SK-N-SH treated with all-trans-retinoic acid at 6 μM for 48 hours (cell line): ENCODE measurements around the gene ZBTB48.

Experiments used
- ARNTL ChIP-seq: fragments of 450-650 bp; formaldehyde crosslinking; IDR thresholded peaks from 2 replicates; pipeline ENCODE4 v1.5.0; 2020; ENCODE audit warnings: low read depth, mild to moderate bottlenecking, moderate library complexity, borderline replicate concordance
- BACH2 ChIP-seq: fragments of 250-450 bp; sonication (Bioruptor Pico); IDR thresholded peaks from 2 replicates; pipeline ENCODE4 v1.9.0; 2021; ENCODE audit warnings: mild to moderate bottlenecking, borderline replicate concordance
- CSDC2 ChIP-seq: fragments of 250-450 bp; sonication (Bioruptor Pico); IDR thresholded peaks from 2 replicates; pipeline ENCODE4 v1.5.0; 2020; ENCODE audit warnings: mild to moderate bottlenecking, moderate library complexity
- GLIS3 ChIP-seq: fragments of 250-450 bp; sonication (Bioruptor Pico); IDR thresholded peaks from 2 replicates; pipeline ENCODE4 v1.5.0; 2020; ENCODE audit warnings: mild to moderate bottlenecking, moderate library complexity
- OSR1 ChIP-seq: fragments of 250-450 bp; sonication (Bioruptor Pico); IDR thresholded peaks from 2 replicates; pipeline ENCODE4 v1.8.0; 2022; ENCODE audit warnings: moderate library complexity, mild to moderate bottlenecking, inconsistent platforms
- POU6F1 ChIP-seq: fragments of 250-450 bp; sonication (Bioruptor Pico); IDR thresholded peaks from 2 replicates; pipeline ENCODE4 v1.8.0; 2021; ENCODE audit warnings: low read depth, mild to moderate bottlenecking, moderate library complexity, borderline replicate concordance
- SNAI2 ChIP-seq: fragments of 250-450 bp; sonication (Bioruptor Pico); IDR thresholded peaks from 2 replicates; pipeline ENCODE4 v1.5.0; 2020; ENCODE audit warnings: mild to moderate bottlenecking, moderate library complexity
- TCF4 ChIP-seq: fragments of 250-450 bp; sonication (Bioruptor Pico); IDR thresholded peaks from 2 replicates; pipeline ENCODE4 v1.8.0; 2021; ENCODE audit warnings: mild to moderate bottlenecking, moderate library complexity, borderline replicate concordance
- TOX ChIP-seq: fragments of 250-450 bp; sonication (Bioruptor Pico); IDR thresholded peaks from 2 replicates; pipeline ENCODE4 v1.8.0; 2021; ENCODE audit warnings: mild to moderate bottlenecking, moderate library complexity, borderline replicate concordance
- ZNF8 ChIP-seq: fragments of 450-650 bp; formaldehyde crosslinking; IDR thresholded peaks from 2 replicates; pipeline ENCODE4 v1.5.0; 2020; ENCODE audit warnings: mild to moderate bottlenecking, moderate library complexity

- TF ChIP-seq SNAI2 (CRISPR knock-in tag) (no peak), ZNF8 (CRISPR knock-in tag) (no peak), POU6F1 (CRISPR knock-in tag) (no peak), GLIS3 (no peak), TCF4 (CRISPR knock-in tag) (no peak), ARNTL (no peak), TOX (CRISPR knock-in tag) (no peak), CSDC2 (no peak), OSR1 (no peak), BACH2 (no peak)
These were observed 20.7 kb downstream of the ZBTB48 start for GRCh38 chr1:6600410-6601048.
